GM19372 (cell line): ENCODE measurements around the gene KCNG4.

Source experiments
- ATAC-seq: cut with Tn5 transposase; IDR thresholded peaks from one replicate; pipeline ENCODE4 v1.9.1; 2021; ENCODE audit warnings: mild to moderate bottlenecking, low read depth, moderate library complexity; ENCODE audit not compliant: unreplicated experiment

Gene KCNG4

GRCh38 chr16:84266451-84266850 lies 26.6 kb upstream of the KCNG4 start:
- no peak for ATAC-seq

GRCh38 chr16:84262939-84263338 lies 23.1 kb upstream of the KCNG4 start:
- no peak for ATAC-seq

GRCh38 chr16:84262031-84262430 lies 22.2 kb upstream of the KCNG4 start:
- no peak for ATAC-seq

GRCh38 chr16:84260766-84261554 lies 21.1 kb upstream of the KCNG4 start:
- ATAC-seq = no peak

GRCh38 chr16:84259691-84260090 lies 19.9 kb upstream of the KCNG4 start:
- ATAC-seq = no peak

- no peak for ATAC-seq
These were observed 18.5 kb upstream of the KCNG4 start for GRCh38 chr16:84258266-84258665.

GRCh38 chr16:84255050-84255810 lies 15.4 kb upstream of the KCNG4 start:
- no peak for ATAC-seq

GRCh38 chr16:84254062-84254461 lies 14.2 kb upstream of the KCNG4 start:
- ATAC-seq = no peak

GRCh38 chr16:84253173-84253572 lies 13.4 kb upstream of the KCNG4 start:
- no peak for ATAC-seq

GRCh38 chr16:84252184-84252583 lies 12.4 kb upstream of the KCNG4 start:
- ATAC-seq = no peak

GRCh38 chr16:84247844-84248243 lies 8.0 kb upstream of the KCNG4 start:
- ATAC-seq = no peak

GRCh38 chr16:84247331-84247730 lies 7.5 kb upstream of the KCNG4 start:
- no peak for ATAC-seq

- no peak for ATAC-seq
These were observed 6.9 kb upstream of the KCNG4 start for GRCh38 chr16:84246679-84247077.

- ATAC-seq = no peak
These were observed 6.3 kb upstream of the KCNG4 start for GRCh38 chr16:84245956-84246678.

- ATAC-seq = no peak
These were observed 4.9 kb upstream of the KCNG4 start for GRCh38 chr16:84244728-84245127.

GRCh38 chr16:84243732-84244131 lies 3.9 kb upstream of the KCNG4 start:
- no peak for ATAC-seq

- no peak for ATAC-seq
These were observed 3.0 kb upstream of the KCNG4 start for GRCh38 chr16:84242839-84243238.

- no peak for ATAC-seq
These were observed 2.0 kb upstream of the KCNG4 start for GRCh38 chr16:84241778-84242177.

GRCh38 chr16:84240455-84240854 lies 643 bp upstream of the KCNG4 start:
- no peak for ATAC-seq

GRCh38 chr16:84239141-84239769 lies 557 bp downstream of the KCNG4 start:
- ATAC-seq = no peak
